Liver (tissue), 3 donors: Measurements from ENCODE around the gene INSR.

ENCODE experiments used
- FOXA2 ChIP-seq: IDR thresholded peaks from 2 replicates; pipeline ENCODE4 v1.6.1; 2016; ENCODE audit warnings: antibody characterized with exemption
- GABPA ChIP-seq, 2 donors: IDR thresholded peaks in 1 of 2; conservative IDR thresholded peaks in 1 of 2; 2 replicates each; pipeline ENCODE4 v1.6.1; 2016; ENCODE audit warnings: antibody characterized with exemption in 2 of 2, mild to moderate bottlenecking in 1 of 2, moderate library complexity in 1 of 2
- HNF4A ChIP-seq, 2 donors: conservative IDR thresholded peaks; 2 replicates each; pipeline ENCODE4 v1.6.1; 2016; ENCODE audit warnings: antibody characterized with exemption in 2 of 2, mild to moderate bottlenecking in 2 of 2
- JUND ChIP-seq, 2 donors: IDR thresholded peaks; 2 replicates each; pipeline ENCODE4 v1.6.1; 2016; ENCODE audit warnings: antibody characterized with exemption in 2 of 2
- NR2F2 ChIP-seq: IDR thresholded peaks from 2 replicates; pipeline ENCODE4 v1.6.1; 2016; ENCODE audit warnings: antibody characterized with exemption
- RAD21 ChIP-seq, 2 donors: IDR thresholded peaks; 2 replicates each; pipeline ENCODE4 v1.6.1; 2016; ENCODE audit warnings: antibody characterized with exemption in 2 of 2, mild to moderate bottlenecking in 2 of 2
- TAF1 ChIP-seq: conservative IDR thresholded peaks from 2 replicates; pipeline ENCODE4 v1.6.1; 2016; ENCODE audit warnings: antibody characterized with exemption, mild to moderate bottlenecking
- YY1 ChIP-seq: IDR thresholded peaks from 2 replicates; pipeline ENCODE4 v1.6.1; 2016; ENCODE audit warnings: antibody characterized with exemption, mild to moderate bottlenecking
- TF ChIP-seq, protein P1 (sequence below): fragments of 150-350 bp; IDR thresholded peaks from 2 replicates; pipeline ENCODE4 v1.5.1; 2017; ENCODE audit warnings: improper control_type of control experiment, low read depth, low read length; ENCODE audit not compliant: missing input control
- TF ChIP-seq, protein P2 (sequence below): IDR thresholded peaks from 2 replicates; pipeline ENCODE4 v1.6.1; 2016; ENCODE audit warnings: antibody characterized with exemption, mild to moderate bottlenecking
- TF ChIP-seq, protein P3 (sequence below): IDR thresholded peaks from 2 replicates; pipeline ENCODE4 v1.6.1; 2016; ENCODE audit warnings: antibody characterized with exemption
- donor health status: healthy.
- donor health status: healthy.

DNA sequence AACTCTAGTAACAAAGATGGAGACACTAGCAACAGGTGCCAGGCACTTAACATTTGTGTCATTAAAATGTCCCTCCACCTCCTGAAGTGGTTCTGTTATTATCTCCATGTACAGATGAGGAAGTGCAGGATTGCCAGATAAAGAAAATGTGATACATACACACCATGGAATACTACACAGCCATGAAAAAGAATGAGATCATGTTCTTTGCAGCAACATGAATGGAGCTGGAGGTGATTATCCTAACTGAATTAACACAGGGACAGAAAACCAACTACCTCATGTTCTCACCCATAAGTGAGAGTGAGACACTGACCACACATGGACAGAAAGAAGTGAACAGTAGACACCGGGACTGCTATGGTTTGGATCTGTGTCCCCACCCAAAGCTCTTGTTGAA is 164.2 kb downstream of the INSR start:
- TF ChIP-seq, protein P1, sequence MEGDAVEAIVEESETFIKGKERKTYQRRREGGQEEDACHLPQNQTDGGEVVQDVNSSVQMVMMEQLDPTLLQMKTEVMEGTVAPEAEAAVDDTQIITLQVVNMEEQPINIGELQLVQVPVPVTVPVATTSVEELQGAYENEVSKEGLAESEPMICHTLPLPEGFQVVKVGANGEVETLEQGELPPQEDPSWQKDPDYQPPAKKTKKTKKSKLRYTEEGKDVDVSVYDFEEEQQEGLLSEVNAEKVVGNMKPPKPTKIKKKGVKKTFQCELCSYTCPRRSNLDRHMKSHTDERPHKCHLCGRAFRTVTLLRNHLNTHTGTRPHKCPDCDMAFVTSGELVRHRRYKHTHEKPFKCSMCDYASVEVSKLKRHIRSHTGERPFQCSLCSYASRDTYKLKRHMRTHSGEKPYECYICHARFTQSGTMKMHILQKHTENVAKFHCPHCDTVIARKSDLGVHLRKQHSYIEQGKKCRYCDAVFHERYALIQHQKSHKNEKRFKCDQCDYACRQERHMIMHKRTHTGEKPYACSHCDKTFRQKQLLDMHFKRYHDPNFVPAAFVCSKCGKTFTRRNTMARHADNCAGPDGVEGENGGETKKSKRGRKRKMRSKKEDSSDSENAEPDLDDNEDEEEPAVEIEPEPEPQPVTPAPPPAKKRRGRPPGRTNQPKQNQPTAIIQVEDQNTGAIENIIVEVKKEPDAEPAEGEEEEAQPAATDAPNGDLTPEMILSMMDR = no peak
- TF ChIP-seq, protein P2, sequence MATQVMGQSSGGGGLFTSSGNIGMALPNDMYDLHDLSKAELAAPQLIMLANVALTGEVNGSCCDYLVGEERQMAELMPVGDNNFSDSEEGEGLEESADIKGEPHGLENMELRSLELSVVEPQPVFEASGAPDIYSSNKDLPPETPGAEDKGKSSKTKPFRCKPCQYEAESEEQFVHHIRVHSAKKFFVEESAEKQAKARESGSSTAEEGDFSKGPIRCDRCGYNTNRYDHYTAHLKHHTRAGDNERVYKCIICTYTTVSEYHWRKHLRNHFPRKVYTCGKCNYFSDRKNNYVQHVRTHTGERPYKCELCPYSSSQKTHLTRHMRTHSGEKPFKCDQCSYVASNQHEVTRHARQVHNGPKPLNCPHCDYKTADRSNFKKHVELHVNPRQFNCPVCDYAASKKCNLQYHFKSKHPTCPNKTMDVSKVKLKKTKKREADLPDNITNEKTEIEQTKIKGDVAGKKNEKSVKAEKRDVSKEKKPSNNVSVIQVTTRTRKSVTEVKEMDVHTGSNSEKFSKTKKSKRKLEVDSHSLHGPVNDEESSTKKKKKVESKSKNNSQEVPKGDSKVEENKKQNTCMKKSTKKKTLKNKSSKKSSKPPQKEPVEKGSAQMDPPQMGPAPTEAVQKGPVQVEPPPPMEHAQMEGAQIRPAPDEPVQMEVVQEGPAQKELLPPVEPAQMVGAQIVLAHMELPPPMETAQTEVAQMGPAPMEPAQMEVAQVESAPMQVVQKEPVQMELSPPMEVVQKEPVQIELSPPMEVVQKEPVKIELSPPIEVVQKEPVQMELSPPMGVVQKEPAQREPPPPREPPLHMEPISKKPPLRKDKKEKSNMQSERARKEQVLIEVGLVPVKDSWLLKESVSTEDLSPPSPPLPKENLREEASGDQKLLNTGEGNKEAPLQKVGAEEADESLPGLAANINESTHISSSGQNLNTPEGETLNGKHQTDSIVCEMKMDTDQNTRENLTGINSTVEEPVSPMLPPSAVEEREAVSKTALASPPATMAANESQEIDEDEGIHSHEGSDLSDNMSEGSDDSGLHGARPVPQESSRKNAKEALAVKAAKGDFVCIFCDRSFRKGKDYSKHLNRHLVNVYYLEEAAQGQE = no peak
- TF ChIP-seq GABPA (IDR thresholded peaks at IDR 0.05 in 1 of 2, conservative IDR thresholded peaks at IDR 0.05 in 1 of 2) (no peak), TAF1 (no peak), JUND (IDR thresholded peaks at IDR 0.05) (no peak), RAD21 (IDR thresholded peaks at IDR 0.05) (no peak), NR2F2 (no peak), FOXA2 (no peak), HNF4A (conservative IDR thresholded peaks at IDR 0.05) (no peak), YY1 (no peak)
- TF ChIP-seq, protein P3, sequence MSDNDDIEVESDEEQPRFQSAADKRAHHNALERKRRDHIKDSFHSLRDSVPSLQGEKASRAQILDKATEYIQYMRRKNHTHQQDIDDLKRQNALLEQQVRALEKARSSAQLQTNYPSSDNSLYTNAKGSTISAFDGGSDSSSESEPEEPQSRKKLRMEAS = no peak
